GM12872 (cell line): ENCODE data around the gene TBC1D19.

Experiments used
- CTCF ChIP-seq: IDR thresholded peaks from 3 replicates; pipeline ENCODE4 v1.5.1; 2011; ENCODE audit warnings: low read depth, mild to moderate bottlenecking, low read length, moderate library complexity; ENCODE audit not compliant: insufficient read depth

Gene TBC1D19

DNA sequence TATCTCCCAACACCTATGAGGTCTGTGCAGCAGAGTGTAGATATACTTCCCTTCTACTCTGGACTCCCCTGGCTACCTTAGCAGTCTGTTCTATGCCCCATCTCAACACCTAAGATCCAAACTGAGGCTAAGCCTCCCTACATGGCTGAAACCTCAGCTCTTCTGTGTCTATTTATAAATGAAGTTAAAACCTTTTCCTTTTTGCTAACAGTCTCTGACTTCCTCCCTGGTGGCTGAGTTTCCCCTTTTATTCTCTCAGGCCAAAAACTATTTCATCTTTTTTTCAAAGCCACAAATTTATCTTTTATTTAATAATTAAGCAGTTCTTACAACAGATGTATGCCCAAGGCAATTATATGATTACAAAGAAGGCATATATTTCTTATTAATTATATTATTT is 164.9 kb downstream of the TBC1D19 start:
- no peak for TF ChIP-seq CTCF

DNA sequence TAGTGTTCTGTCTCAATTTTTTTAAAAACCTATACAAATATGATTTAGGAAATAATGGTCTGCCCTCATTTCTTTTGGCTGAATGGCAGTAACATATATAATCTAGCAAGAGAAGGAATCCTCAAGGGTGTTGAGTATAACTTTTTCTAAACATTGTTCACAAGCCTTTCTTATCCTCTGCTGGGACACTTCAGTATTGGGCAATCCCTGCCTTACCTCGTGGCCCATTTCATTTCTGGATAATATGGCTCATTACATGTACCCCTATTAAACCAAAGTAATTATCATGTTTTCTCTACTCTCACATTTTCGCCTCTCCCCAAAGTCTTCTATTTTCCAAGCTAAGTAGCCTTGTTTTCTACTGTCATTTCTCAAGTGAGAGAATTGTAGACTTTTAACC is 166.0 kb downstream of the TBC1D19 start:
- TF ChIP-seq CTCF, result no peak

GRCh38 chr4:26751004-26751403 is 167.1 kb downstream of the TBC1D19 start:
- no peak for TF ChIP-seq CTCF

- TF ChIP-seq CTCF, result no peak
Measured at GRCh38 chr4:26751838-26752237, 168.0 kb downstream of the TBC1D19 start.

GRCh38 chr4:26753187-26753586 is 169.3 kb downstream of the TBC1D19 start:
- TF ChIP-seq CTCF, result no peak

- no peak for TF ChIP-seq CTCF
Measured at GRCh38 chr4:26753617-26754016, 169.7 kb downstream of the TBC1D19 start.

DNA sequence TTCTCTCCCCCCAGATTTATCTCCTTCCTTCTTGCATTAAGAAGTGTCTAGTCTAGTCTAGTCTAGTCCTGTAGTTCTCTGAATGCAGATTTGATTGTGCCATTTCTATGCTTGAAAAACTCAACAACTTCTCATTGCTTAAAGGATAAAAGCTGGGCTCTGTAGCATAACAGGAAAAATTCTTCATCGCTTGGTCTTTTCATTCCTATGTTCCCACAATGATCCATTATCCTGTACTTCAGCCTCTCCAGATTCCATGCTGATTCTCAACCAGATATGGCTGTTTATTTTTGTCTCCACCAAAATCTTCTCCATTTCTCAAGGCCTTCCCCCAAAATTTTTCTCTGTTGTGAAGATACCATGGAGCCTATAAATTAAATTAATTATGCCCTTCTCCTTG is 173.9 kb downstream of the TBC1D19 start:
- no peak for TF ChIP-seq CTCF

- no peak for TF ChIP-seq CTCF
Measured at GRCh38 chr4:26758899-26759298, 175.0 kb downstream of the TBC1D19 start.
